HT1080 (cell line): Measurements from ENCODE around the gene SNX22. TPM values are rescaled to one million over a fixed set of nuclear protein-coding genes. Genes with fewer than 3 reads are reported as not detected.
"Not testable (repeated sequence)": the region's sequence is repeated elsewhere in the genome, so short reads cannot be mapped to it uniquely, and the experiment has no call there.

Source experiments
- DNase-seq: peaks from one replicate; pipeline ENCODE4 v3.0.0-alpha.2; 2015; ENCODE audit warnings: low read depth
- polyA plus RNA-seq, 2 experiments: library from polyadenylated mRNA; depleted of rRNA; stranded (reverse); fragments of >200 nt; gene quantifications; 2 replicates each; pipeline ENCODE4 v1.2.3, GENCODE V29; 2015
- total RNA-seq: library from RNA; depleted of rRNA; stranded (reverse); fragments of >200 nt; shearing (Covaris generic); gene quantifications from 2 replicates; pipeline ENCODE4 v1.2.3, GENCODE V29; 2014; rRNA removed

SNX22 gene
- total RNA-seq, result 2.3 TPM in 2 replicates
- polyA plus RNA-seq (2015; cell fraction: cytosol; rRNA removed), result 0.44 and 0.45 TPM in 2 replicates
- polyA plus RNA-seq (2015; cell fraction: nucleus; rRNA removed), result 1.5 TPM in 2 replicates

DNA sequence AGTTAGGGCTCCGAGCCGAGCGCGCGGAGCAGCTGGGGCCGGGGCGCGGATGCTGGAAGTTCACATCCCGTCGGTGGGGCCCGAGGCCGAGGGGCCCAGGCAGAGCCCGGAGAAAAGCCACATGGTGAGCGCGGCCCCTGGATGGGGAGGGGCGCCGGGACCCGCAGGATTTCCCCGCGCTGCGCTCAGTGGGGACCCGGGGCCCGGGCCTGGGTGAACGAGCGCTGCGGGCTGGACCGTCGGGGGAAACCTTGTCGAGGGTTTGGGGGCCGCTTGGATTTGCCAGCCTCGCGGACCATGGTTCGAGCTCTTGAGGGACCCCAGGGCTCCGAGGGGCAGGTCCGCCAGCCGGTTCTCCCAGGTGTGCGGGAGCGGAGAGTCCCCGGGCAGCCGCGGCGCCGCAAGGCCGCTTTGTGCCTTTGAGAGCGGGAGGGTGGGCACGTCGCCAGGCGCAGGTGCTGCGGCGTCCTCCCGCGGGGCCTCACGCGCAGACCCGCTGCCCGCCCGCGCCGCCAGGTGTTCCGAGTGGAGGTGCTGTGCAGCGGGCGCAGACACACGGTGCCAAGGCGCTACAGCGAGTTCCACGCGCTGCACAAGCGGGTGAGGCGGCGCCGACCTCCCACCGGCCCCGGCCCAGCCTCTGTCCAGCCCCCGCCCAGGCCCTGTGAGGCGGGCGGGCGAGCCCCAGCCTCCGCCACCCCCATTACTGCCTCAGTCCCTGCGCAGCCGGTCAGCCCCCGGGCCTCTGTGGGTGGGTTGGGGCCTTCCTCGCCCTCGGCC, at the start of gene SNX22:
SNX22 (plus strand) TSS at position 5 of the 780 bp plus-strand sequence; CDS start at position 50, 45 bp downstream.
- DNase-seq, result no peak

GRCh38 chr15:64102497-64102896, 49.0 kb upstream of the SNX22 start:
- DNase-seq, result no peak

GRCh38 chr15:64105113-64105704, 46.3 kb upstream of the SNX22 start:
- no peak for DNase-seq

GRCh38 chr15:64107337-64107736, 44.2 kb upstream of the SNX22 start:
- no peak for DNase-seq

DNA sequence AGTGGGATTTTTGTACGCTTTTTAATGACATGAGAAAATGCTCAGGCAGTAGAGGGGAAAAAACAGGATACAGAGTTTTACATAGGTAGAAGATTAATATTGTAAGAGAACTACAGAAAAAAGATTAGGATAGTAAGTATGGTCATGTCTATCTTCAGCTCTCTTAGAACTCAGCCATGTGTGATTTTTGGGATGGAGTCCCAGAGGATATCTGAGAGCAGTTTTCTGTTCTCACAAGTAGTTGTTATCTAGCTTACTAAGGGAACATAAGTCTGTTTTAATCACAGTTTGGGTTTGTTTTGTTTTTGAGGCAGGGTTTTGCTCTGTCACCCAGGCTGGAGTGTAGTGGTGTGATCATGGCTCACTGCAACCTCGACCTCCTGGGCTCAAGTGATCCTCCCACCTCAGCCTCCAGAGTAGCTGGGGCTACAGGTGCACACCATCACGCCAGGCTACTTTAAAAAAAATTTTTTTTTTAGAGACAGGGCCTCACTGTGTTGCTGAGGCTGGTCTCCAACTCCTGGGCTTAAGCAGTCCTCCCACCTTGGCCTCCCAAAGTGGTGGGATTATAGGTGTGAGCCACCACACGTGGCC, 41.3 kb upstream of the SNX22 start:
- not testable (repeated sequence) for DNase-seq

DNA sequence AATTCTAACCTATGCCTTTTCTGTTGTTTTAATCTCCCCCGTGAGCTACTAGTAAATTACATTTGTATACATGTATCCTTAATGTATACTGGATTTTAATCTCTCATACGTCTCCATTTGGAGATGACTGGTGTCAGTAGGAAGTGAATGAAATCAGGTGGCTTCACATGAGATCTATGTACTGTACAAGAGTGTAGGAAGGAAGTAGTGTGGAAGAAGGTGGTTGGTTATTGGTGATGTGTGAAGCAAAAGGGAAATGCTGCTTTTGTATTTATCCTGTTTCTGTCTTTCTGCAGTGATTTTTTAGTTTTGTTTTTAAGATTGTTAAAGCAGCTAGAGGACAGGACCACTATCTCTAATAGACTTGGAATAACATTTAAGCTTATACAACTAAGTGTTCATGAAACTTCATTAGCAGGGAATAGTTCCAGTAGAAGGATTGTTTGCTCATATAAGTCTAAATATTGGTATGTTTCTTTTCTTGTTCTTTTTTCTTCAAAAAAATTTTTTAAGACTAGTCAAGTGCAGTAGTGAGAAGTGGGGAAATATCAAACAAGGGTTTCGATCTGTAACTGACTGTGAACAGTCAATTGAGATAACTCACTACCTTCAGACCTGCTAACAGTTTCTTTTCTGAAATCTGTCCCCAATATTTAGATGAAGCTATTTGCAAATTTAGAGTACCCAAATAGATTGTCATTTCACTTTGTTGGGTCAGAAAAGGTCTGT, 40.4 kb upstream of the SNX22 start:
- no peak for DNase-seq

- DNase-seq, result no peak
These were observed 39.9 kb upstream of the SNX22 start for GRCh38 chr15:64111679-64112050.

- DNase-seq, result no peak
These were observed 39.3 kb upstream of the SNX22 start for GRCh38 chr15:64112073-64112772.

- DNase-seq, result no peak
These were observed 38.6 kb upstream of the SNX22 start for GRCh38 chr15:64112904-64113303.

- DNase-seq, result no peak
These were observed 33.6 kb upstream of the SNX22 start for GRCh38 chr15:64117759-64118487.

GRCh38 chr15:64120322-64120721, 31.2 kb upstream of the SNX22 start:
- not testable (repeated sequence) for DNase-seq

- no peak for DNase-seq
These were observed 29.9 kb upstream of the SNX22 start for GRCh38 chr15:64121614-64122013.

DNA sequence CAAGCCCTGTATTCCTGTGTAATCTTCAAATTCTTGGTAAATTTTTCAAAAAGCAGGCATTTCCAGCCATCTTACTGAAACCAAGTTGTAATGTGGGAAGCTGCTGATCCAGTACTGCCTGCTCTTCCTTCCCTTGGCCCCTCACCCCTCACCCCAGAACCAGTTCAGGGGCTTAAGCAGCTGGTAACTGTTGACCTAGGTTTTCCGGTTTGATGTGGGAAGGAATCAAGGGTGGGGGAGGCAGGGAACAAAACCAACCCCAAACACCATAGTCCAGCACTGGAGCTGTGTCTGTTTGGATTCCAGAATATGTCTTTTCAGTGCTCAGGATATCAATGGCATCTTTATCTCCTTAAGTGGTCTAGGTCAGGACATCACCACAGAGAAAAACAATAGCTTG, 29.1 kb upstream of the SNX22 start:
- DNase-seq, result no peak

DNA sequence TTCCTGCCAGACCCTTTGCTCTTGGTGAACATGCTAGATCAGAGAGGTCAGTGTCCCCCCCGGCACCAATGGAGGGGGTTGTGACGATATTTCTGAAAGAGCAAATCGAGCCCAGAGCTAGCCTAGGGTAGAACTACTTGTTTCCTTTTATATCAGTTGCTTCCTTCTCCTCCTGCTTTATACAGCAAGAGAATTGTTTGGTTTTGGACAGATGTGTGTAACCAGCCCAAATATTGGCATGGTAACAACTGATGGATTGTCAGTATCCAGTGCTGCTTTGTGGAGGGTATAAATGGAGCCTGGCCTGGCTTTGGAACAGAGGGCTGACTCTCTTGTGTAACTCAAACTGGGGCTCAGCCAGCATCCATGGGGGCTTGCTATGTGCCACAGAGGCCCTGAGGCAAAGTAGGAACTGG, 28.6 kb upstream of the SNX22 start:
- DNase-seq, result no peak

- no peak for DNase-seq
These were observed 25.6 kb upstream of the SNX22 start for GRCh38 chr15:64125978-64126377.

- DNase-seq, result no peak
These were observed 23.8 kb upstream of the SNX22 start for GRCh38 chr15:64127521-64128270.

GRCh38 chr15:64130159-64130558, 21.4 kb upstream of the SNX22 start:
- DNase-seq, result no peak

DNA sequence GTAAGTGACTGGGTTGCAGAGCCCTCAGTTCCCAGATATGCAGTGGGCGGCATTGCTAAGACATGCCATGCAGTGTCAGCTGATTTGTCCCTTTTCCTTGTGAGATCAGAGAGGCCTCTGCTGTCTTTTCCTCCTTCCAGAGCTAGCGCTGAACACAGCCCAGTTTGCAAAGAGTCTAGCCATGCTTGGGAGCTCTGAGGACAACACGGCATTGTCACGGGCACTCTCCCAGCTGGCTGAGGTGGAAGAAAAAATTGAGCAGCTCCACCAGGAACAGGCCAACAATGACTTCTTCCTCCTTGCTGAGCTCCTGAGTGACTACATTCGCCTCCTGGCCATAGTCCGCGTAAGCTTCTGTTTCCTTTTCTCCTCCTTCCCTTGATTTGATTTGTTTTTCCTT, 20.0 kb upstream of the SNX22 start:
- DNase-seq, result no peak

GRCh38 chr15:64132217-64132616, 19.3 kb upstream of the SNX22 start:
- no peak for DNase-seq
